K562 (cell line): ENCODE results near the gene KLC1. TPM values are rescaled to one million over a fixed set of nuclear protein-coding genes. Genes with fewer than 3 reads are reported as not detected.

Experiments used
- CREBBP ChIP-seq: IDR thresholded peaks from one replicate; pipeline ENCODE4 v1.6.1; 2012; ENCODE audit warnings: low read depth, mild to moderate bottlenecking, control low read depth, inconsistent platforms, low read length
- HCFC1 ChIP-seq: IDR thresholded peaks from 2 replicates; pipeline ENCODE4 v1.6.1; 2012; ENCODE audit warnings: low read depth, low read length, improper control_type of control experiment
- IFI16 ChIP-seq: fragments of 250-450 bp; sonication (Bioruptor Pico); IDR thresholded peaks from 2 replicates; pipeline ENCODE4 v2.1.2; 2022; ENCODE audit warnings: mild to moderate bottlenecking, inconsistent platforms
- NR2C2 ChIP-seq, 2 experiments: fragments of 200-800 bp in 1 of 2; sonication (Bioruptor generic) in 1 of 2; sonication (generic) in 1 of 2; formaldehyde crosslinking in 1 of 2; IDR thresholded peaks; 2 replicates each; pipeline versions ENCODE4 v1.6.1 to v1.8.0; 2016 to 2022; ENCODE audit warnings: mild to moderate bottlenecking in 1 of 2, missing compliant biosample characterization in 1 of 2, missing genetic modification characterization in 1 of 2, missing genetic modification reagents in 1 of 2
- PML ChIP-seq: IDR thresholded peaks from 2 replicates; pipeline ENCODE4 v1.6.1; 2012; ENCODE audit warnings: low read length, inconsistent platforms
- polyA plus RNA-seq, 8 experiments: library from polyadenylated mRNA; depleted of rRNA in 4 of 8; stranded (reverse) in 5 of 8; unstranded in 3 of 8; fragments of >200 nt; fragmentation: Nextera tagmentation in 2 of 8; fragmentation: Illumina TruSeq in 1 of 8; extraction: Ambion mirVana in 2 of 8; extraction: Trizol in 1 of 8; gene quantifications; 2 replicates each; pipeline versions ENCODE4 v1.2.1 to v1.2.3, GENCODE V29; 2011 to 2014; ENCODE audit warnings: inconsistent platforms in 1 of 8, missing spikeins in 1 of 8
- total RNA-seq, 7 experiments: library from RNA; depleted of rRNA in 6 of 7; stranded (reverse); fragments of >200 nt in 6 of 7; fragmentation: Illumina TruSeq in 2 of 7; extraction: Trizol in 2 of 7; gene quantifications; 2 replicates each; pipeline versions ENCODE4 v1.2.1 to v1.2.3, GENCODE V29; 2011 to 2021; ENCODE audit warnings: low replicate concordance in 1 of 7
- TF ChIP-seq, protein P1 (sequence below): fragments of 200-600 bp; sonication (generic); IDR thresholded peaks from one replicate; pipeline ENCODE4 v1.6.1; 2012; ENCODE audit warnings: mild to moderate bottlenecking, low read depth, low read length, inconsistent platforms

KLC1 gene
- total and polyA plus RNA-seq, 9 of the 15 experiments (the other 6 are each of a cell fraction or from before 2014, with no cell fraction given), result 4.9 to 134 (median 54.8) TPM

GRCh38 chr14:103715052-103716000 is 86.3 kb downstream of the KLC1 start, which contains the start of the genes XRCC3 and ZFYVE21 (continued):
- TF ChIP-seq, protein P1, sequence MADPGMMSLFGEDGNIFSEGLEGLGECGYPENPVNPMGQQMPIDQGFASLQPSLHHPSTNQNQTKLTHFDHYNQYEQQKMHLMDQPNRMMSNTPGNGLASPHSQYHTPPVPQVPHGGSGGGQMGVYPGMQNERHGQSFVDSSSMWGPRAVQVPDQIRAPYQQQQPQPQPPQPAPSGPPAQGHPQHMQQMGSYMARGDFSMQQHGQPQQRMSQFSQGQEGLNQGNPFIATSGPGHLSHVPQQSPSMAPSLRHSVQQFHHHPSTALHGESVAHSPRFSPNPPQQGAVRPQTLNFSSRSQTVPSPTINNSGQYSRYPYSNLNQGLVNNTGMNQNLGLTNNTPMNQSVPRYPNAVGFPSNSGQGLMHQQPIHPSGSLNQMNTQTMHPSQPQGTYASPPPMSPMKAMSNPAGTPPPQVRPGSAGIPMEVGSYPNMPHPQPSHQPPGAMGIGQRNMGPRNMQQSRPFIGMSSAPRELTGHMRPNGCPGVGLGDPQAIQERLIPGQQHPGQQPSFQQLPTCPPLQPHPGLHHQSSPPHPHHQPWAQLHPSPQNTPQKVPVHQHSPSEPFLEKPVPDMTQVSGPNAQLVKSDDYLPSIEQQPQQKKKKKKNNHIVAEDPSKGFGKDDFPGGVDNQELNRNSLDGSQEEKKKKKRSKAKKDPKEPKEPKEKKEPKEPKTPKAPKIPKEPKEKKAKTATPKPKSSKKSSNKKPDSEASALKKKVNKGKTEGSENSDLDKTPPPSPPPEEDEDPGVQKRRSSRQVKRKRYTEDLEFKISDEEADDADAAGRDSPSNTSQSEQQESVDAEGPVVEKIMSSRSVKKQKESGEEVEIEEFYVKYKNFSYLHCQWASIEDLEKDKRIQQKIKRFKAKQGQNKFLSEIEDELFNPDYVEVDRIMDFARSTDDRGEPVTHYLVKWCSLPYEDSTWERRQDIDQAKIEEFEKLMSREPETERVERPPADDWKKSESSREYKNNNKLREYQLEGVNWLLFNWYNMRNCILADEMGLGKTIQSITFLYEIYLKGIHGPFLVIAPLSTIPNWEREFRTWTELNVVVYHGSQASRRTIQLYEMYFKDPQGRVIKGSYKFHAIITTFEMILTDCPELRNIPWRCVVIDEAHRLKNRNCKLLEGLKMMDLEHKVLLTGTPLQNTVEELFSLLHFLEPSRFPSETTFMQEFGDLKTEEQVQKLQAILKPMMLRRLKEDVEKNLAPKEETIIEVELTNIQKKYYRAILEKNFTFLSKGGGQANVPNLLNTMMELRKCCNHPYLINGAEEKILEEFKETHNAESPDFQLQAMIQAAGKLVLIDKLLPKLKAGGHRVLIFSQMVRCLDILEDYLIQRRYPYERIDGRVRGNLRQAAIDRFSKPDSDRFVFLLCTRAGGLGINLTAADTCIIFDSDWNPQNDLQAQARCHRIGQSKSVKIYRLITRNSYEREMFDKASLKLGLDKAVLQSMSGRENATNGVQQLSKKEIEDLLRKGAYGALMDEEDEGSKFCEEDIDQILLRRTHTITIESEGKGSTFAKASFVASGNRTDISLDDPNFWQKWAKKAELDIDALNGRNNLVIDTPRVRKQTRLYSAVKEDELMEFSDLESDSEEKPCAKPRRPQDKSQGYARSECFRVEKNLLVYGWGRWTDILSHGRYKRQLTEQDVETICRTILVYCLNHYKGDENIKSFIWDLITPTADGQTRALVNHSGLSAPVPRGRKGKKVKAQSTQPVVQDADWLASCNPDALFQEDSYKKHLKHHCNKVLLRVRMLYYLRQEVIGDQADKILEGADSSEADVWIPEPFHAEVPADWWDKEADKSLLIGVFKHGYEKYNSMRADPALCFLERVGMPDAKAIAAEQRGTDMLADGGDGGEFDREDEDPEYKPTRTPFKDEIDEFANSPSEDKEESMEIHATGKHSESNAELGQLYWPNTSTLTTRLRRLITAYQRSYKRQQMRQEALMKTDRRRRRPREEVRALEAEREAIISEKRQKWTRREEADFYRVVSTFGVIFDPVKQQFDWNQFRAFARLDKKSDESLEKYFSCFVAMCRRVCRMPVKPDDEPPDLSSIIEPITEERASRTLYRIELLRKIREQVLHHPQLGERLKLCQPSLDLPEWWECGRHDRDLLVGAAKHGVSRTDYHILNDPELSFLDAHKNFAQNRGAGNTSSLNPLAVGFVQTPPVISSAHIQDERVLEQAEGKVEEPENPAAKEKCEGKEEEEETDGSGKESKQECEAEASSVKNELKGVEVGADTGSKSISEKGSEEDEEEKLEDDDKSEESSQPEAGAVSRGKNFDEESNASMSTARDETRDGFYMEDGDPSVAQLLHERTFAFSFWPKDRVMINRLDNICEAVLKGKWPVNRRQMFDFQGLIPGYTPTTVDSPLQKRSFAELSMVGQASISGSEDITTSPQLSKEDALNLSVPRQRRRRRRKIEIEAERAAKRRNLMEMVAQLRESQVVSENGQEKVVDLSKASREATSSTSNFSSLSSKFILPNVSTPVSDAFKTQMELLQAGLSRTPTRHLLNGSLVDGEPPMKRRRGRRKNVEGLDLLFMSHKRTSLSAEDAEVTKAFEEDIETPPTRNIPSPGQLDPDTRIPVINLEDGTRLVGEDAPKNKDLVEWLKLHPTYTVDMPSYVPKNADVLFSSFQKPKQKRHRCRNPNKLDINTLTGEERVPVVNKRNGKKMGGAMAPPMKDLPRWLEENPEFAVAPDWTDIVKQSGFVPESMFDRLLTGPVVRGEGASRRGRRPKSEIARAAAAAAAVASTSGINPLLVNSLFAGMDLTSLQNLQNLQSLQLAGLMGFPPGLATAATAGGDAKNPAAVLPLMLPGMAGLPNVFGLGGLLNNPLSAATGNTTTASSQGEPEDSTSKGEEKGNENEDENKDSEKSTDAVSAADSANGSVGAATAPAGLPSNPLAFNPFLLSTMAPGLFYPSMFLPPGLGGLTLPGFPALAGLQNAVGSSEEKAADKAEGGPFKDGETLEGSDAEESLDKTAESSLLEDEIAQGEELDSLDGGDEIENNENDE, result no peak
- TF ChIP-seq PML (no peak; the same call in 1 of the 2 replicates), IFI16 (CRISPR knock-in tag) (no peak), NR2C2 (CRISPR knock-in tag; IDR thresholded peaks at IDR 0.05) (peak; percentile 77; the same call in 1 of the 2 replicates), NR2C2 (tag; IDR thresholded peaks at IDR 0.05) (peak; percentile 93), CREBBP (no peak), HCFC1 (no peak)
